Pancreas (tissue), 10 donors: ENCODE measurements around the gene GPR87. TPM values are rescaled to one million over a fixed set of nuclear protein-coding genes. Genes with fewer than 3 reads are reported as not detected.

Experiments
- ATAC-seq, 4 donors: fragments of 200-7000 bp; cut with Tn5 transposase; one replicate each; pipeline versions ENCODE4 v1.8.0 to v1.9.1; 2020; ENCODE audit warnings: mild to moderate bottlenecking in 4 of 4, moderate library complexity in 4 of 4
- DNase-seq, 6 donors: peaks; one replicate each; pipeline ENCODE4 v3.0.0-alpha.2; 2020
- FAIRE-seq: peaks from 2 replicates; lab custom pipeline; 2012; peaks lifted over from hg19 to GRCh38; lab: Jason Lieb, UNC
- H3K27ac ChIP-seq, 4 donors: fragments of 200-600 bp; sonication (generic); 1 replicate in 3 of 4; 2 replicates in 1 of 4; pipeline versions ENCODE4 v1.5.0 to v1.8.0; 2020
- H3K27me3 ChIP-seq, 4 donors: fragments of 200-600 bp; one replicate each; pipeline ENCODE4 v1.8.0; 2021
- H3K36me3 ChIP-seq, 3 donors: fragments of 200-600 bp; sonication (generic) in 1 of 3; one replicate each; pipeline versions ENCODE4 v1.5.0 to v1.8.0; 2020 to 2021
- H3K4me1 ChIP-seq, 3 donors: fragments of 200-600 bp; one replicate each; pipeline ENCODE4 v1.8.0; 2021
- H3K4me3 ChIP-seq, 4 donors: fragments of 200-600 bp; sonication (generic) in 2 of 4; one replicate each; pipeline versions ENCODE4 v1.5.0 to v1.8.0; 2020 to 2021
- H3K9me3 ChIP-seq, 4 donors: fragments of 200-600 bp; one replicate each; pipeline ENCODE4 v1.8.0; 2021
- WGBS, 2 donors: extraction: QIAGEN DNeasy Blood & Tissue Kit; methylation state at CpG; one replicate each; pipeline ENCODE4 v1.1.7; 2013; 5-methylcytosine and 5-hydroxymethylcytosine counted together
- intact Hi-C, 3 donors: fragments of 100-400 bp; cut with DNase I; formaldehyde crosslinking; loops; one replicate each; pipeline versions ENCODE4 v1.11.1 to v1.14.2; 2022
- polyA plus RNA-seq, 2 donors: library from polyadenylated mRNA; stranded (reverse); fragments of 200-250 nt; gene quantifications; one replicate each; pipeline ENCODE4 v1.2.3, GENCODE V29; 2013
- total RNA-seq, 6 donors: library from RNA; stranded (reverse); fragmentation: NEBNext Ultra II Directional in 4 of 6; extraction: Animal tissue kit (Norgen Biotek cat#: 25700) in 4 of 6; gene quantifications; one replicate each; pipeline versions ENCODE4 v1.2.1 to v1.2.4, GENCODE V29; 2021 to 2023
- TF ChIP-seq, protein P1 (sequence below), 4 donors: fragments of 200-600 bp; sonication (generic) in 3 of 4; IDR thresholded peaks; one replicate each; pipeline versions ENCODE4 v1.5.0 to v1.8.0; 2021; ENCODE audit warnings: antibody characterized with exemption in 4 of 4
- donor health status: healthy with polysubstance abuse.
- donor health status: DM: no; HTN: no; CAD: no; lungs with moderate emphysema.
- donor health status: DM: no; HTN: no; CAD: no.
- donor health status: control.
- donor health status: control.
- donor health status: Bipolar disorder and iron deficiency.
- donor health status: DM: yes; HTN: yes; CAD: no.
- donor health status: DM: no; HTN: no; CAD: no.
- donor health status: DM: no; HTN: no; CAD: no.
- donor health status: DM: yes; HTN: yes; CAD: no.

Gene GPR87
- total and polyA plus RNA-seq, 8 donors = not detected

DNA sequence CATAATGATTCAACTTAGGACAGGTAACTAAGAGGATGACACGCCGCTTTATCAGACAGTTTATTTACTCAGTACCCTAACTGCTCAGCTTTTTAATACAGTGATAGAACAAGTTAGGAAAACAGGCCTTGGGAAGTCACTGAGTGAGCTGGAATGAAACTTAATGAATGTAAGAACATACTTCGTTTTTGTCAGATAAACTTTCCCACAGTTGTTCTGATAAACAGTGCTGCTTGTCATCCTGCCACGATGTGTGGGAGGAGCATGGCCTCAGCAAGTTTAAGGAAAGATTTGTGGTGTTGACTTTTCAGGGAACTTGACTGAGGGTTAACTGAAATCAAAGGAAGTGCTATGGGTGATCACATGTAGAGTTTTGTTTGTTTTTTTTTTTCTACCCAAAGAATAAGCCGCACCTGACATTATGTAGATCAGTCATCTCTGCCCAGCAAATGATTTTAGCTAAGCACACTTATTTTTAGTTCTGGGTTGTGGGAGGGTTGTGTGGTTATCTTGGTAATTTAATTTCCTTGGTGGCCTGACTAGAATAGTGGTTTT, 32.6 kb downstream of the GPR87 start:
- no peaks in the 10 kb centered on the region for H3K27me3 ChIP-seq
- no peak overlapping the region for H3K4me3 ChIP-seq
- no peak for FAIRE-seq
- no peak overlapping the region for H3K27ac ChIP-seq
- no peaks in the 10 kb centered on the region for H3K36me3 ChIP-seq
- no peaks in the 10 kb centered on the region for H3K4me1 ChIP-seq
- intact Hi-C loops = loop anchor here in 2 of 3 donors (5.0 to 10.0 kb wide), 2 partner anchors 59 to 117 kb away; no protein-coding TSS in a partner anchor
- 13 to 17% methylated on average over 5 of the region's 5 CpGs for WGBS, 2 donors
- ATAC-seq = peak; percentile 49 to 77 (median 74)
- no peak for DNase-seq
- no peaks in the 10 kb centered on the region for H3K9me3 ChIP-seq
- TF ChIP-seq, protein P1, sequence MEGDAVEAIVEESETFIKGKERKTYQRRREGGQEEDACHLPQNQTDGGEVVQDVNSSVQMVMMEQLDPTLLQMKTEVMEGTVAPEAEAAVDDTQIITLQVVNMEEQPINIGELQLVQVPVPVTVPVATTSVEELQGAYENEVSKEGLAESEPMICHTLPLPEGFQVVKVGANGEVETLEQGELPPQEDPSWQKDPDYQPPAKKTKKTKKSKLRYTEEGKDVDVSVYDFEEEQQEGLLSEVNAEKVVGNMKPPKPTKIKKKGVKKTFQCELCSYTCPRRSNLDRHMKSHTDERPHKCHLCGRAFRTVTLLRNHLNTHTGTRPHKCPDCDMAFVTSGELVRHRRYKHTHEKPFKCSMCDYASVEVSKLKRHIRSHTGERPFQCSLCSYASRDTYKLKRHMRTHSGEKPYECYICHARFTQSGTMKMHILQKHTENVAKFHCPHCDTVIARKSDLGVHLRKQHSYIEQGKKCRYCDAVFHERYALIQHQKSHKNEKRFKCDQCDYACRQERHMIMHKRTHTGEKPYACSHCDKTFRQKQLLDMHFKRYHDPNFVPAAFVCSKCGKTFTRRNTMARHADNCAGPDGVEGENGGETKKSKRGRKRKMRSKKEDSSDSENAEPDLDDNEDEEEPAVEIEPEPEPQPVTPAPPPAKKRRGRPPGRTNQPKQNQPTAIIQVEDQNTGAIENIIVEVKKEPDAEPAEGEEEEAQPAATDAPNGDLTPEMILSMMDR (IDR thresholded peaks at IDR 0.05) = no peak

DNA sequence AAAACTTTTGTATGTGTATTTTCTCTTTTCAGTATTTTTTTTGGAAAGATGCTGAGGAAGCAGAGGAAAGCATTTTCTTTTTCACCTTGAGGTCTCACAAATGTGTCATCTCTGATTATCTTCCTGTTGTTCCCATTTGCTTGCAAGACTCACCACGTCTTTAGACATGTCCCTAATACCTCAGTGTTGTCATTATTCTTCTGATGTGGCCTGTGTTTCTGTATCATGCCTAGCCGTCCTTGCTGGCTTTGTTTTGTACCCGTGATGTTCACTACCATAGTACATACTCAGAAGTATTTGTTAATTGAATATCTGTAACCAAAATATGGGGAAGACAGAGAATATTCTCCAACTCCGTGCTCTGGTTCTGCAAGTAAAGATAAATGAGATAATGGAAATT, 33.2 kb downstream of the GPR87 start:
- FAIRE-seq (no peak), DNase-seq (no peak), ATAC-seq (no peak)
- TF ChIP-seq, protein P1 (IDR thresholded peaks at IDR 0.05) = no peak
- Histone ChIP-seq H3K27me3 (no peaks in the 10 kb centered on the region), H3K27ac (no peak overlapping the region), H3K4me3 (no peak overlapping the region), H3K9me3 (no peaks in the 10 kb centered on the region), H3K4me1 (no peaks in the 10 kb centered on the region), H3K36me3 (no peaks in the 10 kb centered on the region)
- intact Hi-C loops = loop anchor here in 2 of 3 donors (5.0 to 10.0 kb wide), 2 partner anchors 59 to 116 kb away; no protein-coding TSS in a partner anchor
- 40 to 41% methylated on average over 4 of the region's 4 CpGs for WGBS, 2 donors

DNA sequence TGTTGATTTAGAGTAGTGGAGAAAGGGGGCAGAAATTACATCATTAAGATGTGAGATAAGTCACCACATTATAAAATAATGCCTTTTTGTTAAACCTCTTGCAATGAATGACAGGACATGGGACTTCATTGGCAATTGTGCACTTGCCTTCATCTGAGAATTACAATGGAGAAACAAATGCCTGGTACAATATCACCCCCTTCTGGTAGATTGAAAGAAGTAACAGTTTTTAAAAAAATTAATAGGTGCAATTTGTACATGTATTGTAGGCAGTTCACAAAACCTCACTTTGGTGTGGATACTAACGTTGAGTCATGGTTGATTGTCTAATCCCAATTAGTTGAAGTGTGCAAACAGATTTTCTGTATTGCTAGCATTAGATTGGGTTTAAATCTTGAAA, 33.7 kb downstream of the GPR87 start:
- no peak overlapping the region for H3K4me3 ChIP-seq
- no peak overlapping the region for H3K27ac ChIP-seq
- H3K4me1 ChIP-seq = no peaks in the 10 kb centered on the region
- H3K27me3 ChIP-seq = no peaks in the 10 kb centered on the region
- DNase-seq (no peak), FAIRE-seq (peak; percentile 95), ATAC-seq (peak; percentile 71 to 90 (median 89))
- H3K9me3 ChIP-seq = no peaks in the 10 kb centered on the region
- H3K36me3 ChIP-seq = no peaks in the 10 kb centered on the region
- TF ChIP-seq, protein P1 (IDR thresholded peaks at IDR 0.05) = peak in 3 of 4 donors; percentile 34 to 53 (median 47)
- WGBS, 2 donors = 1 to 2% methylated on average over 1 of the region's 1 CpG
- intact Hi-C loops = loop anchor here in 2 of 3 donors (5.0 to 10.0 kb wide), 2 partner anchors 58 to 116 kb away; no protein-coding TSS in a partner anchor

DNA sequence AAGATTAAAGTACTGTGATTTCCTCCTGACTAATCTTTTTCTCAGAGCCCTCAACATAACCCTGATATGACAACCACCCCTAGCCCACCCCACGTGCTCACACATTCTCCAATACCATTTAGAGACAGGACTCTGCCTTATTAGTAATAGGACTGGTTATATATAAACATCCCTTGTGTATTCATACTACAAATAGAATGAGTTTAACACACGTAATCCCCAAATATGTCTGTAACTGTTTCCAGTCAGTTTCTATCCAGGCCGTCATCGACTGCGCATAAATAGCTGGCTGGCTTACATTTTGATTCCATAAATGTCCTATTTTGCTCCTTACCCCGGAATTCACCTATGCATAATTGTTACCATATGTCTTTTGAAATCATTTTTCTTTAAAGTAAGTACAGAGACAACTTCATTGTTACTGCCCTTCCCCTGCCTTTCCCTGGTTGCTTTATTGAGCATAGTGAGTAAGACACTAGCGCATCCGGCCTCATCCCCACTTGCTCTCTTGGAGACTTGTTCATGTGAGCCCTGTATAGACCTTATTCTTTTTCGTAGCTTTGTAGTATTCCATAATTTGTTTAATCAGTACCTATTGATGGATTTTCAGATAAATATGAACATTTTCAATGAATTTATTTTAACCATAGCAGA, 34.8 kb downstream of the GPR87 start:
- no peak overlapping the region for H3K27ac ChIP-seq
- no peaks in the 10 kb centered on the region for H3K4me1 ChIP-seq
- H3K36me3 ChIP-seq = no peaks in the 10 kb centered on the region
- WGBS, 2 donors = 81 to 90% methylated on average over 9 of the region's 9 CpGs
- H3K9me3 ChIP-seq = no peaks in the 10 kb centered on the region
- no peak overlapping the region for H3K4me3 ChIP-seq
- ATAC-seq (no peak), DNase-seq (no peak), FAIRE-seq (no peak)
- no peaks in the 10 kb centered on the region for H3K27me3 ChIP-seq
- intact Hi-C loops = loop anchor here in 2 of 3 donors (2.0 to 10.0 kb wide), 3 partner anchors 51 to 114 kb away; no protein-coding TSS in a partner anchor
- TF ChIP-seq, protein P1 (IDR thresholded peaks at IDR 0.05) = no peak

DNA sequence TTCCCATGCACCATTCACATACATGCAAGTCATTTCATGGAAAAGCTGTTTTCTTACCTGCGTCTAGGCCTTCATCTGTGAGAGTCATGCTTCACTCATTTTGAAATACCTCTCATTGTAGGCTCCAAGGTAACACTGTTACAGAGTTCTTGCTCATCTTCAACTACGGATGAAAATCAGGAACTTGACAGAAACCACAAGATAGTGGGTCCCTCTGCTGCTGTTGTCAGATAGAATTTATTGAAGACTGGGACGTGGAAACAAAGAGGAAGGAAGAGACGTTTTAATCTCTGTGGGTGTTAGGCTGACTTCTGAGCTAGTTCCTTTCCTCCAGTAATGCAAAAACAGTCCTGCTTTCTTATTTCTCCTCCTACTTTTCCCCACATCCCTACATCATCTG, 38.4 kb downstream of the GPR87 start, which contains the start of gene P2RY14:
Gene P2RY14, minus strand, starts transcription at position 313 of the 400 bp plus-strand sequence. CDS start 64,226 bp downstream, outside the sequence.
- Histone ChIP-seq H3K4me3 (no peak within 1 kb of the TSS), H3K36me3 (no peaks in the 10 kb centered on the region), H3K27me3 (no peaks in the 10 kb centered on the region), H3K4me1 (no peaks in the 10 kb centered on the region), H3K27ac (no peak within 1 kb of the TSS), H3K9me3 (no peaks in the 10 kb centered on the region)
- DNase-seq (no peak), ATAC-seq (peak in 2 of 4 donors; percentile 22 to 66), FAIRE-seq (no peak)
- 68 to 81% methylated on average over 4 of the region's 4 CpGs for WGBS, 2 donors
- TF ChIP-seq, protein P1 (IDR thresholded peaks at IDR 0.05) = no peak
- intact Hi-C loops = no loop called here
